HepG2 (cell line): ENCODE data around the gene UBAC1. TPM values are rescaled to one million over a fixed set of nuclear protein-coding genes. Genes with fewer than 3 reads are reported as not detected.
A peak's percentile ranks its signal among the peaks of the same experiment; 100 is the strongest.

ENCODE experiments used
- ATAC-seq: fragments of 200-7000 bp; cut with Tn5 transposase; 3 replicates; pipeline ENCODE4 v1.9.1; 2020; ENCODE audit warnings: mild to moderate bottlenecking, moderate library complexity
- BruUV-seq: library from RNA; stranded (reverse); fragments of 400-500 nt; replicated peaks from 2 replicates; lab custom pipeline; 2021; lab: Mats Ljungman, UMichigan
- CTCF ChIA-PET: fragments of 300-600 bp; formaldehyde crosslinking; extraction: SDS; loops from one replicate; lab custom pipeline; 2021; ENCODE audit warnings: low total read pairs, inconsistent platforms, low intra/inter-chr PET ratio; lab: Yijun Ruan, JAX
- POLR2A ChIA-PET: fragments of 350-600 bp; sonication (Branson Sonifier 250); formaldehyde crosslinking; loops from one replicate; lab custom pipeline; 2020; ENCODE audit warnings: antibody characterized with exemption, inconsistent platforms; lab: Yijun Ruan, JAX
- DNase-seq: peaks from one replicate; pipeline ENCODE4 v3.0.0-alpha.2; 2015; ENCODE audit warnings: low spot score
- FAIRE-seq: peaks from 3 replicates; lab custom pipeline; 2011; peaks lifted over from hg19 to GRCh38; lab: Jason Lieb, UNC
- H2AFZ ChIP-seq: one replicate; pipeline ENCODE4 v1.6.1; 2011; ENCODE audit warnings: low read length, inconsistent platforms
- H3K27ac ChIP-seq: fragments of 300-600 bp; 3 replicates; pipeline ENCODE4 v1.8.0; 2011; ENCODE audit warnings: mixed run types, mild to moderate bottlenecking, mixed read lengths, low read length, inconsistent platforms; ENCODE audit not compliant: insufficient read depth; ENCODE audit errors: extremely low read length
- H3K27me3 ChIP-seq, 2 experiments: fragments of 200-600 bp in 1 of 2; 2 replicates in 1 of 2; 3 replicates in 1 of 2; pipeline versions ENCODE4 v1.6.0 to v1.8.0; 2011; ENCODE audit warnings: low read length in 2 of 2, mild to moderate bottlenecking in 2 of 2, moderate library complexity in 2 of 2, inconsistent platforms in 1 of 2; ENCODE audit not compliant: insufficient read depth in 2 of 2, control insufficient read depth in 1 of 2
- H3K36me3 ChIP-seq, 2 experiments: fragments of 200-600 bp in 1 of 2; replicated peaks in 1 of 2; 2 replicates in 1 of 2; 3 replicates in 1 of 2; pipeline versions ENCODE4 v1.5.1 to v1.8.0; 2011; ENCODE audit warnings: low read length in 2 of 2, inconsistent platforms in 1 of 2; ENCODE audit not compliant: insufficient read depth in 2 of 2, control insufficient read depth in 1 of 2
- H3K4me1 ChIP-seq: 2 replicates; pipeline ENCODE4 v1.5.1; 2012; ENCODE audit warnings: low read length, inconsistent platforms; ENCODE audit not compliant: insufficient read depth
- H3K4me2 ChIP-seq: 2 replicates; pipeline ENCODE4 v1.6.0; 2011; ENCODE audit warnings: low read depth, low read length, inconsistent platforms
- H3K4me3 ChIP-seq, 3 experiments: fragments of 200-600 bp in 1 of 3; sonication (generic), shearing (Covaris generic) in 1 of 3; replicated peaks in 1 of 3; 2 replicates each; pipeline ENCODE4 v1.5.1; 2011 to 2016; ENCODE audit warnings: low read length in 3 of 3, inconsistent platforms in 2 of 3, low read depth in 2 of 3, mild to moderate bottlenecking in 2 of 3, control low read depth in 1 of 3, mixed read lengths in 1 of 3; ENCODE audit not compliant: insufficient read depth in 1 of 3
- H3K79me2 ChIP-seq: one replicate; pipeline ENCODE4 v1.6.1; 2011; ENCODE audit warnings: low read length, inconsistent platforms; ENCODE audit not compliant: insufficient read depth
- H3K9ac ChIP-seq: 2 replicates; pipeline ENCODE4 v1.6.0; 2011; ENCODE audit warnings: mild to moderate bottlenecking, low read depth, low read length, inconsistent platforms; ENCODE audit not compliant: insufficient read depth
- H3K9me3 ChIP-seq: 2 replicates; pipeline ENCODE4 v1.5.1; 2012; ENCODE audit warnings: mild to moderate bottlenecking, low read length
- H4K20me1 ChIP-seq: 2 replicates; pipeline ENCODE4 v1.6.0; 2011; ENCODE audit warnings: inconsistent platforms, mild to moderate bottlenecking, low read length, moderate library complexity; ENCODE audit not compliant: insufficient read depth
- CBFB ChIP-seq: sonication (generic); formaldehyde crosslinking; IDR thresholded peaks from 2 replicates; pipeline ENCODE4 v1.4.0; 2020; ENCODE audit warnings: missing genetic modification reagents
- DNMT3B ChIP-seq: conservative IDR thresholded peaks from 2 replicates; pipeline ENCODE4 v1.6.1; 2016; ENCODE audit warnings: missing biosample characterization, control low read depth
- MAZ ChIP-seq, 2 experiments: sonication (generic) in 1 of 2; formaldehyde crosslinking in 1 of 2; IDR thresholded peaks; 2 replicates each; pipeline versions ENCODE4 v1.5.0 to v1.6.1; 2012 to 2020; ENCODE audit warnings: low read depth in 2 of 2, mild to moderate bottlenecking in 2 of 2, borderline replicate concordance in 1 of 2, improper control_type of control experiment in 1 of 2, low read length in 1 of 2, missing genetic modification reagents in 1 of 2, moderate library complexity in 1 of 2
- NCOR1 ChIP-seq: fragments of 200-600 bp; sonication (generic); IDR thresholded peaks from 2 replicates; pipeline ENCODE4 v1.7.0; 2017; ENCODE audit warnings: antibody characterized with exemption, low read length, borderline replicate concordance
- NR2F1 ChIP-seq, 2 experiments: fragments of 450-650 bp in 1 of 2; formaldehyde crosslinking in 1 of 2; IDR thresholded peaks; 2 replicates each; pipeline versions ENCODE4 v1.5.0 to v1.6.1; 2016 to 2020; ENCODE audit warnings: mild to moderate bottlenecking in 1 of 2, missing compliant biosample characterization in 1 of 2, missing genetic modification reagents in 1 of 2, moderate library complexity in 1 of 2
- RCOR2 ChIP-seq: IDR thresholded peaks from 2 replicates; pipeline ENCODE4 v1.6.1; 2016; ENCODE audit warnings: missing biosample characterization, missing genetic modification reagents
- ZMYM3 ChIP-seq: sonication (generic); formaldehyde crosslinking; IDR thresholded peaks from 2 replicates; pipeline ENCODE4 v1.5.1; 2020; ENCODE audit warnings: mild to moderate bottlenecking, missing genetic modification reagents
- ZNF430 ChIP-seq: sonication (generic); formaldehyde crosslinking; IDR thresholded peaks from 2 replicates; pipeline ENCODE4 v1.9.0; 2021; ENCODE audit warnings: mild to moderate bottlenecking, missing genetic modification reagents
- ZNF614 ChIP-seq: IDR thresholded peaks from 2 replicates; pipeline ENCODE4 v1.6.1; 2018; ENCODE audit warnings: missing biosample characterization, missing genetic modification reagents, inconsistent platforms, borderline replicate concordance
- WGBS: methylation state at CpG from one replicate; pipeline ENCODE4 v1.1.6; 2017; ENCODE audit warnings: low lambda C conversion rate; 5-methylcytosine and 5-hydroxymethylcytosine counted together
- in situ Hi-C: cut with HindIII; loops from 2 replicates; pipeline ENCODE4 v1.10.0; 2017; ENCODE audit warnings: low pct_unique_long_range_greater_than_20kb; ENCODE audit not compliant: extremely low pct_ligation_motif_present
- intact Hi-C: fragments of 100-400 bp; cut with micrococcal nuclease; formaldehyde crosslinking; loops from one replicate; pipeline ENCODE4 v1.10.0; 2022; ENCODE audit not compliant: unreplicated experiment
- polyA plus RNA-seq, 8 experiments: library from polyadenylated mRNA; depleted of rRNA in 3 of 8; stranded (reverse) in 7 of 8; unstranded in 1 of 8; fragments of >200 nt; fragmentation: Illumina TruSeq in 4 of 8; extraction: Trizol in 4 of 8; gene quantifications; 2 replicates each; pipeline versions ENCODE4 v1.2.1 to v1.2.3, GENCODE V29; 2011 to 2016; ENCODE audit warnings: low read depth in 4 of 8, missing spikeins in 1 of 8, mixed read lengths in 1 of 8; ENCODE audit not compliant: insufficient read depth in 1 of 8
- total RNA-seq, 5 experiments: library from RNA; depleted of rRNA; stranded (reverse); fragments of >200 nt; fragmentation: Illumina TruSeq; extraction: Trizol; gene quantifications; 2 replicates each; pipeline ENCODE4 v1.2.3, GENCODE V29; 2016; ENCODE audit warnings: low read depth in 1 of 5
- TF ChIP-seq, protein P1 (sequence below): sonication (generic); formaldehyde crosslinking; IDR thresholded peaks from 2 replicates; pipeline ENCODE4 v1.4.0; 2020; ENCODE audit warnings: missing genetic modification reagents
- TF ChIP-seq, protein P2 (sequence below): sonication (generic); formaldehyde crosslinking; IDR thresholded peaks from 2 replicates; pipeline ENCODE4 v1.5.0; 2020; ENCODE audit warnings: missing genetic modification reagents
- TF ChIP-seq, protein P3 (sequence below): fragments of 450-650 bp; IDR thresholded peaks from 2 replicates; pipeline ENCODE4 v1.6.1; 2017; ENCODE audit warnings: mild to moderate bottlenecking
- TF ChIP-seq, protein P4 (sequence below): sonication (generic); formaldehyde crosslinking; IDR thresholded peaks from 2 replicates; pipeline ENCODE4 v1.5.0; 2020; ENCODE audit warnings: mild to moderate bottlenecking, missing genetic modification reagents
- TF ChIP-seq, protein P5 (sequence below): sonication (generic); formaldehyde crosslinking; IDR thresholded peaks from 2 replicates; pipeline ENCODE4 v1.8.0; 2022; ENCODE audit warnings: mild to moderate bottlenecking, missing genetic modification reagents, moderate library complexity

UBAC1 gene
- total and polyA plus RNA-seq, 2 of the 13 experiments (the other 11 are each of a cell fraction or from before 2014, with no cell fraction given) = 32.2 to 34.1 TPM

DNA sequence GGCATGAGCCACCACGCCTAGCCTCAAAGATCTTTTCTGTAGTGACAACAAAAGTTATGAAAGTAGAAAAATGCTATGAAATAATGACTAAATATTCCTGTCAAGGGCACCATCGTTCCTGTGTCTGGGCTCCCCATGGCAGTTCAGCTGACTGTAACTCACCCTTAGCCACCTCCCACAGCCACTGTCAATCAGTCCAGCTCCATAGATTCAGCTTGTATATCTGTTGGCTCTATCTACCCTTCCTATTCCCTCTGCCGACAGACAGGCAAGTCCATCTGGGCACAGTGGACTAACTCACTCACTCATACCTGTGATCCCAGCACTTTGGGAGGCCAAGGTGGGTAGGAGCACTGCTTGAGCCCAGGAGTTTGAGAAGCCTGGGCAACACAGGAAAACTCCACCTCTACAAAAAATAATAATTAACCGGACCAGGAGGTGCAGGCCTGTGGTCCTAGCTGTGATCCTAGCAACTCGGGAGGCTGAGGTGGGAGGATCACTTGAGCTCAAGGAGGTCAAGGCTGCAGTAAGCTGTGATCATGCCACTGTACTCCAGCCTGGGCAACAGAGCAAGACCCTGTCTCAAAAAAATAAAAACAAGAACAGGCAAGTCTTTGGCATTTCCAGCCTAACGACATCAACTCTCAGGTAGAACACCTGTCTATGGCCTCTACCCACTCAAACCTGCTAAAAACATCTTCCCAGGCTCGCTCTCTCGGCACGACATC lies 60.0 kb downstream of the UBAC1 start:
- DNase-seq = no peak
- 87% methylated on average over 9 of the region's 9 CpGs for whole genome bisulfite sequencing
- POLR2A ChIA-PET = no interaction called here
- intact Hi-C loops = no loop called here
- Histone ChIP-seq H3K4me3 (no peak overlapping the region), H3K4me1 (peaks cover 52% of the 10 kb centered on the region), H2AFZ (no peak overlapping the region), H3K27me3 (no peaks in the 10 kb centered on the region), H3K79me2 (peaks cover 93% of the 10 kb centered on the region), H3K27ac (no peak overlapping the region), H3K36me3 (no peaks in the 10 kb centered on the region; a peak in 1 of 5 replicates), H3K9me3 (no peaks in the 10 kb centered on the region), H3K9ac (no peak overlapping the region), H4K20me1 (peaks cover 27% of the 10 kb centered on the region), H3K4me2 (no peak overlapping the region)
- in situ Hi-C loops = no loop called here
- CTCF ChIA-PET = no interaction called here
- BruUV-seq = no TSS peak
- FAIRE-seq = no peak
- peak; percentile 51 for ATAC-seq
- TF ChIP-seq CBFB (CRISPR knock-in tag) = no peak
- TF ChIP-seq, protein P1, sequence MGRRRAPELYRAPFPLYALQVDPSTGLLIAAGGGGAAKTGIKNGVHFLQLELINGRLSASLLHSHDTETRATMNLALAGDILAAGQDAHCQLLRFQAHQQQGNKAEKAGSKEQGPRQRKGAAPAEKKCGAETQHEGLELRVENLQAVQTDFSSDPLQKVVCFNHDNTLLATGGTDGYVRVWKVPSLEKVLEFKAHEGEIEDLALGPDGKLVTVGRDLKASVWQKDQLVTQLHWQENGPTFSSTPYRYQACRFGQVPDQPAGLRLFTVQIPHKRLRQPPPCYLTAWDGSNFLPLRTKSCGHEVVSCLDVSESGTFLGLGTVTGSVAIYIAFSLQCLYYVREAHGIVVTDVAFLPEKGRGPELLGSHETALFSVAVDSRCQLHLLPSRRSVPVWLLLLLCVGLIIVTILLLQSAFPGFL (CRISPR knock-in tag) = no peak
- TF ChIP-seq DNMT3B (CRISPR knock-in tag) = no peak
- TF ChIP-seq MAZ (IDR thresholded peaks at IDR 0.05; ENCODE audit: borderline replicate concordance, low read depth, low read length) = no peak
- TF ChIP-seq MAZ (CRISPR knock-in tag; IDR thresholded peaks at IDR 0.05; ENCODE audit: low read depth) = no peak
- no peak for TF ChIP-seq NR2F1 (CRISPR knock-in tag; IDR thresholded peaks at IDR 0.05)
- TF ChIP-seq, protein P2, sequence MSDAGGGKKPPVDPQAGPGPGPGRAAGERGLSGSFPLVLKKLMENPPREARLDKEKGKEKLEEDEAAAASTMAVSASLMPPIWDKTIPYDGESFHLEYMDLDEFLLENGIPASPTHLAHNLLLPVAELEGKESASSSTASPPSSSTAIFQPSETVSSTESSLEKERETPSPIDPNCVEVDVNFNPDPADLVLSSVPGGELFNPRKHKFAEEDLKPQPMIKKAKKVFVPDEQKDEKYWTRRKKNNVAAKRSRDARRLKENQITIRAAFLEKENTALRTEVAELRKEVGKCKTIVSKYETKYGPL (CRISPR knock-in tag) = no peak
- TF ChIP-seq, protein P3, sequence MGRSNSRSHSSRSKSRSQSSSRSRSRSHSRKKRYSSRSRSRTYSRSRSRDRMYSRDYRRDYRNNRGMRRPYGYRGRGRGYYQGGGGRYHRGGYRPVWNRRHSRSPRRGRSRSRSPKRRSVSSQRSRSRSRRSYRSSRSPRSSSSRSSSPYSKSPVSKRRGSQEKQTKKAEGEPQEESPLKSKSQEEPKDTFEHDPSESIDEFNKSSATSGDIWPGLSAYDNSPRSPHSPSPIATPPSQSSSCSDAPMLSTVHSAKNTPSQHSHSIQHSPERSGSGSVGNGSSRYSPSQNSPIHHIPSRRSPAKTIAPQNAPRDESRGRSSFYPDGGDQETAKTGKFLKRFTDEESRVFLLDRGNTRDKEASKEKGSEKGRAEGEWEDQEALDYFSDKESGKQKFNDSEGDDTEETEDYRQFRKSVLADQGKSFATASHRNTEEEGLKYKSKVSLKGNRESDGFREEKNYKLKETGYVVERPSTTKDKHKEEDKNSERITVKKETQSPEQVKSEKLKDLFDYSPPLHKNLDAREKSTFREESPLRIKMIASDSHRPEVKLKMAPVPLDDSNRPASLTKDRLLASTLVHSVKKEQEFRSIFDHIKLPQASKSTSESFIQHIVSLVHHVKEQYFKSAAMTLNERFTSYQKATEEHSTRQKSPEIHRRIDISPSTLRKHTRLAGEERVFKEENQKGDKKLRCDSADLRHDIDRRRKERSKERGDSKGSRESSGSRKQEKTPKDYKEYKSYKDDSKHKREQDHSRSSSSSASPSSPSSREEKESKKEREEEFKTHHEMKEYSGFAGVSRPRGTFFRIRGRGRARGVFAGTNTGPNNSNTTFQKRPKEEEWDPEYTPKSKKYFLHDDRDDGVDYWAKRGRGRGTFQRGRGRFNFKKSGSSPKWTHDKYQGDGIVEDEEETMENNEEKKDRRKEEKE = no peak
- TF ChIP-seq, protein P4, sequence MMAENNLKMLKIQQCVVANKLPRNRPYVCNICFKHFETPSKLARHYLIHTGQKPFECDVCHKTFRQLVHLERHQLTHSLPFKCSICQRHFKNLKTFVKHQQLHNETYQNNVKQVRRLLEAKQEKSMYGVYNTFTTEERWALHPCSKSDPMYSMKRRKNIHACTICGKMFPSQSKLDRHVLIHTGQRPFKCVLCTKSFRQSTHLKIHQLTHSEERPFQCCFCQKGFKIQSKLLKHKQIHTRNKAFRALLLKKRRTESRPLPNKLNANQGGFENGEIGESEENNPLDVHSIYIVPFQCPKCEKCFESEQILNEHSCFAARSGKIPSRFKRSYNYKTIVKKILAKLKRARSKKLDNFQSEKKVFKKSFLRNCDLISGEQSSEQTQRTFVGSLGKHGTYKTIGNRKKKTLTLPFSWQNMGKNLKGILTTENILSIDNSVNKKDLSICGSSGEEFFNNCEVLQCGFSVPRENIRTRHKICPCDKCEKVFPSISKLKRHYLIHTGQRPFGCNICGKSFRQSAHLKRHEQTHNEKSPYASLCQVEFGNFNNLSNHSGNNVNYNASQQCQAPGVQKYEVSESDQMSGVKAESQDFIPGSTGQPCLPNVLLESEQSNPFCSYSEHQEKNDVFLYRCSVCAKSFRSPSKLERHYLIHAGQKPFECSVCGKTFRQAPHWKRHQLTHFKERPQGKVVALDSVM = peak; percentile 99
- no peak for TF ChIP-seq NCOR1
- TF ChIP-seq, protein P5, sequence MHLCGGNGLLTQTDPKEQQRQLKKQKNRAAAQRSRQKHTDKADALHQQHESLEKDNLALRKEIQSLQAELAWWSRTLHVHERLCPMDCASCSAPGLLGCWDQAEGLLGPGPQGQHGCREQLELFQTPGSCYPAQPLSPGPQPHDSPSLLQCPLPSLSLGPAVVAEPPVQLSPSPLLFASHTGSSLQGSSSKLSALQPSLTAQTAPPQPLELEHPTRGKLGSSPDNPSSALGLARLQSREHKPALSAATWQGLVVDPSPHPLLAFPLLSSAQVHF (CRISPR knock-in tag) = no peak
- TF ChIP-seq ZMYM3 (CRISPR knock-in tag) = peak; percentile 66
- no peak for TF ChIP-seq ZNF430 (CRISPR knock-in tag)
- 0 out of 2 replicates have a peak, but pooled peaks have one; percentile 27 for TF ChIP-seq RCOR2
- no peak for TF ChIP-seq ZNF614 (CRISPR knock-in tag)
